Endothelial cell of umbilical vein (primary cell): ENCODE measurements around the gene CACNA1E. TPM values are rescaled to one million over a fixed set of nuclear protein-coding genes. Genes with fewer than 3 reads are reported as not detected.

Source experiments
- BruUV-seq: library from RNA; stranded (reverse); fragments of 400-500 nt; replicated peaks from 2 replicates; lab custom pipeline; 2021; lab: Mats Ljungman, UMichigan
- CTCF ChIA-PET: fragments of 300-600, 350-600 bp; sonication (Branson Sonifier 250); formaldehyde crosslinking; loops from one replicate; lab custom pipeline; 2021; ENCODE audit warnings: antibody characterized with exemption, inconsistent platforms; lab: Charles Lee
- POLR2A ChIA-PET: fragments of 300-600, 350-600 bp; sonication (Branson Sonifier 250); formaldehyde crosslinking; loops from one replicate; lab custom pipeline; 2021; ENCODE audit warnings: antibody characterized with exemption, inconsistent platforms; lab: Charles Lee
- DNase-seq: peaks from one replicate; pipeline ENCODE4 v3.0.0-alpha.2; 2011; ENCODE audit warnings: low read depth, low spot score
- FAIRE-seq: peaks from 2 replicates; lab custom pipeline; 2011; peaks lifted over from hg19 to GRCh38; lab: Jason Lieb, UNC
- H2AFZ ChIP-seq: 2 replicates; pipeline ENCODE4 v1.6.0; 2012; ENCODE audit warnings: low read depth, low read length, control low read depth, inconsistent platforms
- H3K27ac ChIP-seq: 2 replicates; pipeline ENCODE4 v1.5.1; 2011; ENCODE audit warnings: low read depth, mild to moderate bottlenecking, control low read depth, low read length, moderate library complexity; ENCODE audit not compliant: insufficient read depth
- H3K27me3 ChIP-seq, 2 experiments: 2 replicates each; pipeline versions ENCODE4 v1.6.0 to v1.6.1; 2011; ENCODE audit warnings: low read length in 2 of 2, mixed read lengths in 1 of 2; ENCODE audit not compliant: control insufficient read depth in 2 of 2, insufficient read depth in 2 of 2
- H3K36me3 ChIP-seq, 2 experiments: 2 replicates in 1 of 2; 3 replicates in 1 of 2; pipeline ENCODE4 v1.5.1; 2011; ENCODE audit warnings: low read length in 2 of 2, mild to moderate bottlenecking in 1 of 2, moderate library complexity in 1 of 2; ENCODE audit not compliant: control insufficient read depth in 2 of 2, insufficient read depth in 2 of 2; ENCODE audit errors: extremely low read depth in 1 of 2
- H3K4me1 ChIP-seq: 3 replicates; pipeline ENCODE4 v1.5.1; 2011; ENCODE audit warnings: mild to moderate bottlenecking, low read length; ENCODE audit not compliant: control insufficient read depth, insufficient read depth; ENCODE audit errors: extremely low read depth
- H3K4me2 ChIP-seq: 2 replicates; pipeline ENCODE4 v1.6.1; 2011; ENCODE audit warnings: low read length, control low read depth, mixed read lengths; ENCODE audit not compliant: insufficient read depth
- H3K4me3 ChIP-seq, 3 experiments: fragments of 200-600 bp in 1 of 3; sonication (generic), shearing (Covaris generic) in 1 of 3; replicated peaks in 1 of 3; 2 replicates each; pipeline ENCODE4 v1.5.1; 2011 to 2016; ENCODE audit warnings: control low read depth in 3 of 3, low read length in 3 of 3, mild to moderate bottlenecking in 2 of 3, inconsistent platforms in 1 of 3, low read depth in 1 of 3, moderate library complexity in 1 of 3; ENCODE audit not compliant: insufficient read depth in 1 of 3
- H3K79me2 ChIP-seq: 2 replicates; pipeline ENCODE4 v1.6.0; 2012; ENCODE audit warnings: low read length, inconsistent platforms; ENCODE audit not compliant: control insufficient read depth, insufficient read depth
- H3K9ac ChIP-seq: replicated peaks from 2 replicates; pipeline ENCODE3; 2011; ENCODE audit warnings: low read length, control low read depth; ENCODE audit not compliant: insufficient read depth; ENCODE audit errors: extremely low read depth
- H3K9me1 ChIP-seq: replicated peaks from 3 replicates; pipeline ENCODE4 v1.6.0; 2011; ENCODE audit warnings: mild to moderate bottlenecking, low read length; ENCODE audit not compliant: control insufficient read depth, insufficient read depth; ENCODE audit errors: extremely low read depth
- H3K9me3 ChIP-seq: replicated peaks from 2 replicates; pipeline ENCODE4 v1.5.1; 2012; ENCODE audit warnings: low read length, inconsistent platforms; ENCODE audit not compliant: control insufficient read depth, insufficient read depth
- H4K20me1 ChIP-seq: replicated peaks from 2 replicates; pipeline ENCODE3; 2011; ENCODE audit warnings: mild to moderate bottlenecking, low read length; ENCODE audit not compliant: control insufficient read depth, insufficient read depth; ENCODE audit errors: extremely low read depth
- EZH2 ChIP-seq: IDR thresholded peaks from 2 replicates; pipeline ENCODE4 v1.6.1; 2012; ENCODE audit warnings: borderline replicate concordance, low read depth, mild to moderate bottlenecking, moderate library complexity, low read length, inconsistent platforms; ENCODE audit not compliant: severe bottlenecking
- FOS ChIP-seq: IDR thresholded peaks from 2 replicates; pipeline ENCODE4 v1.6.1; 2011; ENCODE audit warnings: mild to moderate bottlenecking, low read length, moderate library complexity, borderline replicate concordance; ENCODE audit not compliant: insufficient read depth
- GATA2 ChIP-seq: IDR thresholded peaks from 2 replicates; pipeline ENCODE4 v1.7.0; 2011; ENCODE audit warnings: low read depth, mild to moderate bottlenecking, moderate library complexity, mixed read lengths, low read length; ENCODE audit not compliant: insufficient read length, insufficient read depth
- JUN ChIP-seq: IDR thresholded peaks from 2 replicates; pipeline ENCODE4 v1.6.1; 2011; ENCODE audit warnings: borderline replicate concordance, low read depth; ENCODE audit not compliant: insufficient read length, insufficient read depth
- MYC ChIP-seq: IDR thresholded peaks from one replicate; pipeline ENCODE4 v1.6.1; 2011; ENCODE audit warnings: mild to moderate bottlenecking, low read depth, low read length
- POLR2A ChIP-seq: IDR thresholded peaks from 2 replicates; pipeline ENCODE4 v1.6.1; 2012; ENCODE audit warnings: low read depth, mild to moderate bottlenecking, control low read depth, low read length
- POLR2AphosphoS5 ChIP-seq: IDR thresholded peaks from 2 replicates; pipeline ENCODE4 v1.6.1; 2012; ENCODE audit warnings: low read depth, mild to moderate bottlenecking, control low read depth, low read length, moderate library complexity; ENCODE audit not compliant: insufficient read depth
- dilution Hi-C: fragments of 300-500 bp; cut with MboI; formaldehyde crosslinking; loops from one replicate; pipeline ENCODE4 v1.15.0; 2019; ENCODE audit warnings: low sequenced_read_pairs; ENCODE audit not compliant: extremely low pct_ligation_motif_present
- intact Hi-C: fragments of 100-400 bp; cut with micrococcal nuclease; formaldehyde crosslinking; loops from one replicate; pipeline ENCODE4 v1.10.0; 2022
- polyA plus RNA-seq, 4 experiments: library from polyadenylated mRNA; depleted of rRNA in 3 of 4; stranded (reverse) in 3 of 4; unstranded in 1 of 4; fragments of >200 nt; gene quantifications; 2 replicates each; pipeline versions ENCODE4 v1.2.1 to v1.2.3, GENCODE V29; 2011 to 2012; ENCODE audit warnings: missing spikeins in 1 of 4
- total RNA-seq: library from RNA; stranded (reverse); gene quantifications from 2 replicates; pipeline ENCODE4 v1.2.3, GENCODE V29; 2021
- TF ChIP-seq, protein P1 (sequence below), 2 donors: IDR thresholded peaks; 1 replicate in 1 of 2; 2 replicates in 1 of 2; pipeline ENCODE4 v1.5.1; 2011; ENCODE audit warnings: low read length in 2 of 2, mild to moderate bottlenecking in 2 of 2, moderate library complexity in 2 of 2, control low read depth in 1 of 2, inconsistent platforms in 1 of 2, low read depth in 1 of 2; ENCODE audit not compliant: insufficient read depth in 1 of 2; ENCODE audit errors: extremely low read depth in 1 of 2
- TF ChIP-seq, protein P2 (sequence below): IDR thresholded peaks from 2 replicates; pipeline ENCODE4 v1.6.1; 2011; ENCODE audit not compliant: insufficient read depth, insufficient read length

The CACNA1E gene
- total and polyA plus RNA-seq, 2 donors (not counting 3 experiments of a cell fraction or from before 2014, with no cell fraction given): not detected

DNA sequence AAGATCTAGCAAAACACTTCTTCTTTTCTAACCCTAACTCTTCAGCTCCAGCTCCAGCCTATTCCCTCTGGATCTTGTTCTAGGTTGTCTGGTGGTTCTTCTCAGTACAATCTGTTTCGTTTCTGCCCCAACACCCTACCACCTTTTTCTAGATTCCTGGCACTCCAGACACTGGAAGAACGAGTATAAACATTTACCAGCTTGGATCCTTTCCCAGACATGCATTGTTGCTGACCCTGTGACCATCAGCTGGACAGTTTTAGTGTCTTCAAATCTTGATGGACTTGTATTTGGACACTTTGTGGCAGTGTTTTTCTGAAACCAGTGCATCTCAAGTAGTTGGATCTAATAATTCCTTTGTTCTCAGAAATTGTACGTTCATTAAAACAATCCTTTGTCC, 30.6 kb upstream of the CACNA1E start:
- CTCF ChIA-PET: interaction anchor here (2.0 kb wide), 1 partner anchor 28 kb away, joined by 4 read pairs; no protein-coding TSS in a partner anchor
- BruUV-seq: no TSS peak
- intact Hi-C loops: no loop called here

More for the DNA sequence above, 30.6 kb upstream of the CACNA1E start:
- no peak overlapping the region for H2AFZ ChIP-seq
- POLR2A ChIA-PET: no interaction called here
- no peaks in the 10 kb centered on the region for H3K27me3 ChIP-seq
- H3K4me2 ChIP-seq: no peak overlapping the region
- H3K9me3 ChIP-seq: no peaks in the 10 kb centered on the region
- no peaks in the 10 kb centered on the region for H3K36me3 ChIP-seq
- dilution Hi-C loops: no loop called here
- TF ChIP-seq JUN: no peak
- TF ChIP-seq, protein P1, sequence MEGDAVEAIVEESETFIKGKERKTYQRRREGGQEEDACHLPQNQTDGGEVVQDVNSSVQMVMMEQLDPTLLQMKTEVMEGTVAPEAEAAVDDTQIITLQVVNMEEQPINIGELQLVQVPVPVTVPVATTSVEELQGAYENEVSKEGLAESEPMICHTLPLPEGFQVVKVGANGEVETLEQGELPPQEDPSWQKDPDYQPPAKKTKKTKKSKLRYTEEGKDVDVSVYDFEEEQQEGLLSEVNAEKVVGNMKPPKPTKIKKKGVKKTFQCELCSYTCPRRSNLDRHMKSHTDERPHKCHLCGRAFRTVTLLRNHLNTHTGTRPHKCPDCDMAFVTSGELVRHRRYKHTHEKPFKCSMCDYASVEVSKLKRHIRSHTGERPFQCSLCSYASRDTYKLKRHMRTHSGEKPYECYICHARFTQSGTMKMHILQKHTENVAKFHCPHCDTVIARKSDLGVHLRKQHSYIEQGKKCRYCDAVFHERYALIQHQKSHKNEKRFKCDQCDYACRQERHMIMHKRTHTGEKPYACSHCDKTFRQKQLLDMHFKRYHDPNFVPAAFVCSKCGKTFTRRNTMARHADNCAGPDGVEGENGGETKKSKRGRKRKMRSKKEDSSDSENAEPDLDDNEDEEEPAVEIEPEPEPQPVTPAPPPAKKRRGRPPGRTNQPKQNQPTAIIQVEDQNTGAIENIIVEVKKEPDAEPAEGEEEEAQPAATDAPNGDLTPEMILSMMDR (IDR thresholded peaks at IDR 0.05; ENCODE audit: extremely low read depth in 1 of 2, insufficient read depth in 1 of 2, low read depth in 1 of 2, low read length in 2 of 2): no peak
- TF ChIP-seq, protein P2, sequence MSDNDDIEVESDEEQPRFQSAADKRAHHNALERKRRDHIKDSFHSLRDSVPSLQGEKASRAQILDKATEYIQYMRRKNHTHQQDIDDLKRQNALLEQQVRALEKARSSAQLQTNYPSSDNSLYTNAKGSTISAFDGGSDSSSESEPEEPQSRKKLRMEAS: no peak
- no peak for TF ChIP-seq EZH2
- no peak for TF ChIP-seq GATA2
- TF ChIP-seq POLR2A: no peak
- no peak for TF ChIP-seq MYC
- TF ChIP-seq FOS: no peak
- no peak for TF ChIP-seq POLR2AphosphoS5
- H3K9ac ChIP-seq: no peak overlapping the region
- no peaks in the 10 kb centered on the region for H3K4me1 ChIP-seq
- FAIRE-seq: no peak
- H3K4me3 ChIP-seq: no peak overlapping the region
- H3K79me2 ChIP-seq: no peaks in the 10 kb centered on the region
- H4K20me1 ChIP-seq: no peaks in the 10 kb centered on the region
- no peak for DNase-seq
- H3K9me1 ChIP-seq: no peaks in the 10 kb centered on the region
- H3K27ac ChIP-seq: no peak overlapping the region
